Thyroid gland (tissue), 4 donors: ENCODE data around the gene IZUMO4. TPM values are rescaled to one million over a fixed set of nuclear protein-coding genes. Genes with fewer than 3 reads are reported as not detected.

Experiments
- DNase-seq, 2 donors: peaks; one replicate each; pipeline ENCODE4 v3.0.0-alpha.2; 2019
- H3K27ac ChIP-seq, 3 donors: fragments of 200-600 bp; sonication (generic); 1 replicate in 2 of 3; 2 replicates in 1 of 3; pipeline ENCODE4 v1.5.1; 2016 to 2019; ENCODE audit warnings: mild to moderate bottlenecking in 1 of 3, moderate library complexity in 1 of 3
- H3K27me3 ChIP-seq: fragments of 200-600 bp; sonication (generic); one replicate; pipeline ENCODE4 v1.5.1; 2019
- H3K36me3 ChIP-seq, 2 donors: fragments of 200-600 bp; sonication (generic); one replicate each; pipeline ENCODE4 v1.5.1; 2016 to 2019
- H3K4me1 ChIP-seq, 2 donors: fragments of 200-600 bp; sonication (generic); one replicate each; pipeline ENCODE4 v1.5.1; 2017 to 2019
- H3K4me3 ChIP-seq, 3 donors: fragments of 200-600 bp; sonication (generic); replicated peaks in 1 of 3; 1 replicate in 2 of 3; 2 replicates in 1 of 3; pipeline ENCODE4 v1.5.1; 2016; ENCODE audit warnings: mild to moderate bottlenecking in 1 of 3
- H3K9me3 ChIP-seq: fragments of 200-600 bp; sonication (generic); one replicate; pipeline ENCODE4 v1.5.1; 2017
- CTCF ChIP-seq, 6 experiments: fragments of 200-600 bp in 3 of 6; fragments of 450-650 bp in 3 of 6; sonication (generic) in 3 of 6; IDR thresholded peaks; one replicate each; pipeline ENCODE4 v1.5.1; 2016 to 2019; ENCODE audit warnings: antibody characterized with exemption in 6 of 6, mild to moderate bottlenecking in 2 of 6, inconsistent platforms in 1 of 6, moderate library complexity in 1 of 6
- POLR2A ChIP-seq, 2 donors: fragments of 450-650 bp; IDR thresholded peaks; one replicate each; pipeline ENCODE4 v1.6.1; 2017; ENCODE audit warnings: antibody characterized with exemption in 2 of 2, mild to moderate bottlenecking in 2 of 2, moderate library complexity in 1 of 2
- WGBS, 2 donors: methylation state at CpG; one replicate each; pipeline ENCODE4 v1.1.5; 2017; 5-methylcytosine and 5-hydroxymethylcytosine counted together
- intact Hi-C: fragments of 100-400 bp; cut with DNase I; formaldehyde crosslinking; loops from one replicate; pipeline ENCODE4 v1.15.1; 2023
- total RNA-seq, 4 donors: library from RNA; depleted of rRNA; stranded (reverse); fragments of >200 nt; gene quantifications; one replicate each; pipeline ENCODE4 v1.2.3, GENCODE V29; 2016

IZUMO4 gene
- total RNA-seq, 4 donors from 2014 or later: 1.1 to 4.2 (median 2.9) TPM

- peaks cover 19 to 24% of the 10 kb centered on the region in 2 donors for H3K36me3 ChIP-seq
- DNase-seq: peak; percentile 92 to 93
Measured at GRCh38 chr19:2048959-2049740, 47.6 kb upstream of the IZUMO4 start.

GRCh38 chr19:2049741-2050348, 46.9 kb upstream of the IZUMO4 start:
- peaks cover 52 to 74% of the 10 kb centered on the region in 2 donors for H3K4me1 ChIP-seq
- intact Hi-C loops: no loop called here
- peak; percentile 95 to 97 for DNase-seq
- peak; percentile 87 to 91 for TF ChIP-seq POLR2A (IDR thresholded peaks at IDR 0.05)
- TF ChIP-seq CTCF (IDR thresholded peaks at IDR 0.05): no peak
- peak overlapping the region; percentile 95 to 100 (median 96) for H3K27ac ChIP-seq
- peaks cover 19 to 24% of the 10 kb centered on the region in 2 donors for H3K36me3 ChIP-seq
- WGBS, 2 donors: 0% methylated on average over 5 to 9 of the region's 16 CpGs
- no peaks in the 10 kb centered on the region for H3K9me3 ChIP-seq
- H3K27me3 ChIP-seq: no peaks in the 10 kb centered on the region
- H3K4me3 ChIP-seq: peak overlapping the region; percentile 76 to 98 (median 98)

More at GRCh38 chr19:2048959-2049740, 47.6 kb upstream of the IZUMO4 start:
- H3K4me3 ChIP-seq: peak overlapping the region in 1 of 3 donors; percentile 76
- H3K27me3 ChIP-seq: no peaks in the 10 kb centered on the region
- peak overlapping the region; percentile 95 to 100 (median 96) for H3K27ac ChIP-seq
- TF ChIP-seq CTCF (IDR thresholded peaks at IDR 0.05) (no peak), POLR2A (IDR thresholded peaks at IDR 0.05) (no peak)
- 14 to 16% methylated on average over 5 to 10 of the region's 27 CpGs for WGBS, 2 donors
- intact Hi-C loops: no loop called here
- H3K4me1 ChIP-seq: peaks cover 54 to 74% of the 10 kb centered on the region in 2 donors
- no peaks in the 10 kb centered on the region for H3K9me3 ChIP-seq

- Histone ChIP-seq H3K9me3 (no peaks in the 10 kb centered on the region), H3K36me3 (peaks cover 12 to 23% of the 10 kb centered on the region in 2 donors), H3K27me3 (no peaks in the 10 kb centered on the region), H3K27ac (peak overlapping the region; percentile 95 to 100 (median 96)), H3K4me3 (peak overlapping the region; percentile 76 to 98 (median 98)), H3K4me1 (peaks cover 49 to 73% of the 10 kb centered on the region in 2 donors)
- intact Hi-C loops: no loop called here
- WGBS, 2 donors: 0% methylated on average over 1 of the region's 49 CpGs; no CpG with 5 or more reads in 1 of the 2 donors
- TF ChIP-seq CTCF (IDR thresholded peaks at IDR 0.05): no peak
- no peak for TF ChIP-seq POLR2A (IDR thresholded peaks at IDR 0.05)
- peak in 1 of 2 donors; percentile 30 for DNase-seq
Measured at GRCh38 chr19:2050349-2050990, 46.2 kb upstream of the IZUMO4 start.

GRCh38 chr19:2050991-2051772, 45.5 kb upstream of the IZUMO4 start, which contains the start of gene MKNK2:
MKNK2 (minus strand) TSS chr19:2051244; CDS start chr19:2050851, 393 bp downstream.
- peak; percentile 88 to 91 for DNase-seq
- intact Hi-C loops: no loop called here
- Histone ChIP-seq H3K9me3 (no peaks in the 10 kb centered on the region), H3K27ac (peak within 1 kb of the TSS; percentile 95 to 100 (median 96)), H3K4me1 (peaks cover 51 to 73% of the 10 kb centered on the region in 2 donors), H3K27me3 (no peaks in the 10 kb centered on the region), H3K4me3 (peak within 1 kb of the TSS; percentile 76 to 98 (median 98)), H3K36me3 (peaks cover 5 to 16% of the 10 kb centered on the region in 2 donors)
- TF ChIP-seq CTCF (IDR thresholded peaks at IDR 0.05) (peak in 3 of 6 experiments; percentile 33 to 46 (median 40)), POLR2A (IDR thresholded peaks at IDR 0.05) (peak; percentile 99 to 100)
- WGBS, 2 donors: 38 to 41% methylated on average over 4 to 5 of the region's 93 CpGs
